Hepatocyte (in vitro differentiated cells): ENCODE measurements around the gene KCNJ13.

Source experiments
- CTCF ChIP-seq: fragments of 200-600 bp; sonication (generic); IDR thresholded peaks from 2 replicates; pipeline ENCODE4 v1.5.1; 2016; ENCODE audit warnings: antibody characterized with exemption, mild to moderate bottlenecking; ENCODE audit not compliant: poor library complexity
- EZH2 ChIP-seq: fragments of 200-600 bp; sonication (generic); IDR thresholded peaks from 2 replicates; pipeline ENCODE4 v1.6.1; 2016; ENCODE audit warnings: antibody characterized with exemption, mild to moderate bottlenecking, borderline replicate concordance

GRCh38 chr2:232779465-232779864, 3.1 kb upstream of the KCNJ13 start:
- no peak for TF ChIP-seq CTCF
- no peak for TF ChIP-seq EZH2
